Neural progenitor cell (in vitro differentiated cells): ENCODE measurements around the gene ZDHHC8. TPM values are rescaled to one million over a fixed set of nuclear protein-coding genes. Genes with fewer than 3 reads are reported as not detected.
A peak's percentile ranks its signal among the peaks of the same experiment; 100 is the strongest.
"Not testable (repeated sequence)": the region's sequence is repeated elsewhere in the genome, so short reads cannot be mapped to it uniquely, and the experiment has no call there.

Source experiments
- DNase-seq: peaks from one replicate; pipeline ENCODE4 v3.0.0-alpha.2; 2016; ENCODE audit warnings: low spot score
- H2AFZ ChIP-seq: fragments of 200-600 bp; sonication (generic); replicated peaks from 2 replicates; pipeline ENCODE4 v1.6.1; 2016; ENCODE audit warnings: antibody characterized with exemption
- H3F3A ChIP-seq: fragments of 200-600 bp; sonication (generic); 2 replicates; pipeline ENCODE4 v1.6.1; 2016; ENCODE audit warnings: antibody characterized with exemption, low read depth
- H3K27ac ChIP-seq: fragments of 200-600 bp; sonication (generic); 2 replicates; pipeline ENCODE4 v1.5.1; 2016; ENCODE audit warnings: mild to moderate bottlenecking
- H3K27me3 ChIP-seq: fragments of 200-600 bp; sonication (generic); 2 replicates; pipeline ENCODE4 v1.6.1; 2016; ENCODE audit warnings: mild to moderate bottlenecking, moderate library complexity
- H3K36me3 ChIP-seq: fragments of 200-600 bp; sonication (generic); 2 replicates; pipeline ENCODE4 v1.5.1; 2016
- H3K4me1 ChIP-seq: fragments of 200-600 bp; sonication (generic); 2 replicates; pipeline ENCODE4 v1.6.1; 2016; ENCODE audit warnings: mixed run types
- H3K4me2 ChIP-seq: fragments of 200-600 bp; sonication (generic); 2 replicates; pipeline ENCODE4 v1.6.1; 2016
- H3K4me3 ChIP-seq: fragments of 200-600 bp; sonication (generic); 2 replicates; pipeline ENCODE4 v1.5.1; 2016
- H3K79me2 ChIP-seq: fragments of 200-600 bp; sonication (generic); 2 replicates; pipeline ENCODE4 v1.6.1; 2016; ENCODE audit warnings: low read depth
- H3K9ac ChIP-seq: fragments of 200-600 bp; sonication (generic); 2 replicates; pipeline ENCODE4 v1.6.1; 2016
- H3K9me3 ChIP-seq: fragments of 200-600 bp; sonication (generic); 2 replicates; pipeline ENCODE4 v1.5.1; 2016; ENCODE audit warnings: low read depth
- H4K20me1 ChIP-seq: fragments of 200-600 bp; sonication (generic); 2 replicates; pipeline ENCODE4 v1.6.1; 2016; ENCODE audit warnings: low read depth
- H3K27ac Mint-ChIP-seq: 3 replicates; pipeline ENCODE4 v1.8.0; 2021; ENCODE audit warnings: mixed read lengths
- H3K27me3 Mint-ChIP-seq: 2 replicates; pipeline ENCODE4 v1.8.0; 2022; ENCODE audit warnings: low read depth, mild to moderate bottlenecking, inconsistent platforms, moderate library complexity, mixed read lengths; ENCODE audit not compliant: insufficient read depth
- H3K36me3 Mint-ChIP-seq: 3 replicates; pipeline ENCODE4 v1.8.0; 2021; ENCODE audit warnings: mixed read lengths
- H3K4me1 Mint-ChIP-seq: 3 replicates; pipeline ENCODE4 v1.8.0; 2021; ENCODE audit warnings: mixed read lengths
- H3K4me3 Mint-ChIP-seq: 3 replicates; pipeline ENCODE4 v1.8.0; 2021; ENCODE audit warnings: mild to moderate bottlenecking, moderate library complexity, mixed read lengths
- H3K9me3 Mint-ChIP-seq: 3 replicates; pipeline ENCODE4 v1.8.0; 2020; ENCODE audit warnings: mixed read lengths
- CTCF ChIP-seq: fragments of 200-600 bp; sonication (generic); IDR thresholded peaks from 2 replicates; pipeline ENCODE4 v1.5.1; 2017; ENCODE audit warnings: antibody characterized with exemption, mild to moderate bottlenecking
- EZH2 ChIP-seq: fragments of 200-600 bp; sonication (generic); IDR thresholded peaks from 2 replicates; pipeline ENCODE4 v1.6.1; 2017; ENCODE audit warnings: antibody characterized with exemption, mild to moderate bottlenecking, moderate library complexity
- EZH2phosphoT487 ChIP-seq: fragments of 200-600 bp; sonication (generic); IDR thresholded peaks from 2 replicates; pipeline ENCODE4 v1.6.1; 2017; ENCODE audit warnings: antibody characterized with exemption
- total RNA-seq: library from RNA; depleted of rRNA; stranded (reverse); fragments of >200 nt; gene quantifications from 2 replicates; pipeline ENCODE4 v1.2.3, GENCODE V29; 2015; ENCODE audit warnings: low replicate concordance

Gene ZDHHC8
- total RNA-seq, 1 donor from 2014 or later: 7.1 TPM

DNA sequence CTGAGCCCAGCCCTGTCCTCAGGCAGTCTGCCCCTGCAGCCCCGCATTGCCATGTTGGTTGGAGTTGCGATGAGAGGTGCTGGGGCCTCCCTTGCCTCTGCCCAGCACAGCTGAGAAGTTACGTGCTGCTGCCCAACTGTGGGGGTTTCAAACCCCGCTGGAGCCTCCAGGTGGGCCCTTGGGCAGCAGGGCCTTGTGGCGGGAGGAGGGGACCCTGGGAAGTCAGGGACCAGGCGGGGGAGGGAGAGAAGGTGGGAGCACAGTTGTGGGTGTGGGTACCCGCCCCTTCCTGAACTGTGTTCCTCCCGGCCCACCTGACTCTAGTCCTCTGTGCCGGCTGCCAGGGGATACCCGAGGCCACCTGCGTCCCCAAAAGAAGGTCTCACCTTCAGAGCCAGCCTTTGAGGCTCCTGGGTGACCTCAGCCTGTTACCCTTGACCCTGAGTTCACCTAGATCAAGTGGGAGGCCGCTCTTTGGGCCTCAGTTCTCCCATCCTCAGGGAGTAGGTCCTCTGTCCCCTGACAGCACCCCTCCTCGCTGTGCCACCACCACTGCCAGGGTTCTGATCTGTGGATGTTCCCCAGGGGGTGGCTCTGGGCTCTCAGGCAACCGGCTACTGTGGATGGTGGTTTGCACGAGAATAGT, 26.9 kb downstream of the ZDHHC8 start:
- Histone ChIP-seq H3K4me2 (no peak overlapping the region), H3K79me2 (no peaks in the 10 kb centered on the region), H2AFZ (no peak overlapping the region), H3K36me3 (no peaks in the 10 kb centered on the region), H3K27me3 (no peaks in the 10 kb centered on the region), H3K27ac (no peak overlapping the region), H3K9me3 (no peaks in the 10 kb centered on the region), H3F3A (no peaks in the 10 kb centered on the region), H3K9ac (no peak overlapping the region), H4K20me1 (no peaks in the 10 kb centered on the region), H3K4me1 (peaks cover 8% of the 10 kb centered on the region), H3K4me3 (no peak overlapping the region)
- TF ChIP-seq EZH2phosphoT487 (no peak), EZH2 (no peak), CTCF (no peak)
- Mint-ChIP-seq H3K36me3 (no peaks in the 10 kb centered on the region), H3K4me3 (no peak overlapping the region), H3K9me3 (no peaks in the 10 kb centered on the region), H3K27me3 (peaks cover 2% of the 10 kb centered on the region), H3K4me1 (peaks cover 28% of the 10 kb centered on the region), H3K27ac (no peak overlapping the region)
- DNase-seq: no peak

DNA sequence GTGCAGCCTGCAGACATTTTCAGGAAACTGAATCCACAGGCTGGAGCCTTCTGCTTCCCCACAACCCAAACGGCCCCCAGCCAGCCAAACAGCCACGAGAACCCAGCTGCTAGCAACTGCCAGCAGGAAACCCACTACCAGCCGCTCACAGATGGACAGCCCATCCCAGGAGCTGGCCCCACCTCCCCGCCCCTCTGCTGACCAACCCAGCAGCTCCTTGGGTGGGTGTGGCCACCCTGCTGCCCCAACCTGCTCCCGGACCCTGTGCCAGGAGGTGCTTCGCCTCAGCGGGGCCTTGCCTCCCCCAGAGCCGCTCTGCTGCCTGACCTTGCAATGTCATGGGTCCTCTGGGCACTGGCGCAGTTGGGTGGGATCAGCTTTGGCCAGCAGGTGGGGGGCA, 27.5 kb downstream of the ZDHHC8 start:
- H3K36me3 Mint-ChIP-seq: no peaks in the 10 kb centered on the region
- H3K27ac Mint-ChIP-seq: no peak overlapping the region
- Histone ChIP-seq H3K27me3 (no peaks in the 10 kb centered on the region), H4K20me1 (no peaks in the 10 kb centered on the region), H3K79me2 (no peaks in the 10 kb centered on the region), H3K4me3 (no peak overlapping the region), H3K27ac (no peak overlapping the region), H3K36me3 (no peaks in the 10 kb centered on the region), H3K4me1 (peaks cover 2% of the 10 kb centered on the region), H2AFZ (peak overlapping the region; percentile 42), H3K9ac (no peak overlapping the region), H3K9me3 (no peaks in the 10 kb centered on the region), H3K4me2 (no peak overlapping the region), H3F3A (no peaks in the 10 kb centered on the region)
- H3K9me3 Mint-ChIP-seq: no peaks in the 10 kb centered on the region
- H3K27me3 Mint-ChIP-seq: peaks cover 2% of the 10 kb centered on the region
- TF ChIP-seq EZH2 (no peak), CTCF (no peak), EZH2phosphoT487 (no peak)
- no peak overlapping the region for H3K4me3 Mint-ChIP-seq
- peaks cover 23% of the 10 kb centered on the region for H3K4me1 Mint-ChIP-seq
- peak; percentile 72 for DNase-seq

- H3K4me3 ChIP-seq, H3K27ac Mint-ChIP-seq, H3K27me3 Mint-ChIP-seq, H3K36me3 ChIP-seq, H3K9ac ChIP-seq, DNase-seq, H3K4me3 Mint-ChIP-seq, H3K27ac ChIP-seq, H3K36me3 Mint-ChIP-seq, H3K4me1 ChIP-seq, H3K4me2 ChIP-seq, H3K79me2 ChIP-seq, H3F3A ChIP-seq, H3K27me3 ChIP-seq, H4K20me1 ChIP-seq, H3K9me3 Mint-ChIP-seq, H3K9me3 ChIP-seq: not testable (repeated sequence)
- H3K4me1 Mint-ChIP-seq: peaks cover 20% of the 10 kb centered on the region
- peak overlapping the region; percentile 42 for H2AFZ ChIP-seq
These were observed 27.9 kb downstream of the ZDHHC8 start for GRCh38 chr22:20159531-20159930.

GRCh38 chr22:20160041-20160440, 28.4 kb downstream of the ZDHHC8 start:
- H3K27me3 Mint-ChIP-seq: peaks cover 4% of the 10 kb centered on the region
- Histone ChIP-seq H3F3A (no peaks in the 10 kb centered on the region), H3K27me3 (no peaks in the 10 kb centered on the region), H4K20me1 (no peaks in the 10 kb centered on the region), H3K9me3 (no peaks in the 10 kb centered on the region), H3K9ac (no peak overlapping the region), H3K4me2 (no peak overlapping the region), H3K4me1 (no peaks in the 10 kb centered on the region), H2AFZ (no peak overlapping the region), H3K4me3 (no peak overlapping the region), H3K36me3 (no peaks in the 10 kb centered on the region), H3K27ac (no peak overlapping the region), H3K79me2 (no peaks in the 10 kb centered on the region)
- H3K4me3 Mint-ChIP-seq: no peak overlapping the region
- H3K4me1 Mint-ChIP-seq: peaks cover 18% of the 10 kb centered on the region
- no peak overlapping the region for H3K27ac Mint-ChIP-seq
- no peak for DNase-seq
- TF ChIP-seq EZH2: no peak
- TF ChIP-seq EZH2phosphoT487: no peak
- no peak for TF ChIP-seq CTCF
- H3K9me3 Mint-ChIP-seq: peaks cover 3% of the 10 kb centered on the region
- H3K36me3 Mint-ChIP-seq: no peaks in the 10 kb centered on the region
